GM12878 (cell line): ENCODE measurements around the gene VAV2. TPM values are rescaled to one million over a fixed set of nuclear protein-coding genes. Genes with fewer than 3 reads are reported as not detected.

ENCODE experiments used
- ATAC-seq: fragments of 200-7000 bp; cut with Tn5 transposase; 3 replicates; pipeline ENCODE4 v1.9.1; 2020; ENCODE audit warnings: mild to moderate bottlenecking, moderate library complexity
- BruUV-seq: library from RNA; stranded (reverse); fragments of 400-500 nt; replicated peaks from 2 replicates; lab custom pipeline; 2021; lab: Mats Ljungman, UMichigan
- CTCF ChIA-PET: fragments of 300-600 bp; sonication (Branson Sonifier 250); formaldehyde crosslinking; extraction: SDS; loops from one replicate; lab custom pipeline; 2021; ENCODE audit warnings: inconsistent platforms; lab: Yijun Ruan, JAX
- POLR2A ChIA-PET: fragments of 350-600 bp; formaldehyde crosslinking; extraction: SDS; loops from one replicate; lab custom pipeline; 2021; ENCODE audit warnings: inconsistent platforms; lab: Charles Lee
- RAD21 ChIA-PET: fragments of 300-600 bp; sonication (Branson Sonifier 250); formaldehyde crosslinking; loops from one replicate; lab custom pipeline; 2023; ENCODE audit warnings: antibody characterized with exemption; ENCODE audit not compliant: unreplicated experiment; lab: Charles Lee
- SMC1A ChIA-PET: fragments of 300-600 bp; sonication (Branson Sonifier 250); formaldehyde crosslinking; loops from one replicate; lab custom pipeline; 2023; ENCODE audit not compliant: unreplicated experiment, uncharacterized antibody; lab: Charles Lee
- DNase-seq: peaks from one replicate; pipeline ENCODE4 v3.0.0-alpha.2; 2011; ENCODE audit warnings: low read depth, low spot score
- FAIRE-seq: peaks from 3 replicates; lab custom pipeline; 2011; peaks lifted over from hg19 to GRCh38; lab: Jason Lieb, UNC
- H2AFZ ChIP-seq: 2 replicates; pipeline ENCODE4 v1.6.0; 2011; ENCODE audit warnings: low read depth, low read length, control low read depth; ENCODE audit not compliant: control insufficient read depth
- H3K27ac ChIP-seq: 2 replicates; pipeline ENCODE4 v1.5.1; 2011; ENCODE audit warnings: control low read depth; ENCODE audit not compliant: control insufficient read depth, insufficient read depth
- H3K27me3 ChIP-seq, 2 experiments: replicated peaks in 1 of 2; 2 replicates each; pipeline versions ENCODE4 v1.6.0 to v1.6.1; 2011; ENCODE audit warnings: low read length in 1 of 2; ENCODE audit not compliant: control insufficient read depth in 2 of 2, insufficient read depth in 2 of 2
- H3K36me3 ChIP-seq, 2 experiments: 2 replicates each; pipeline ENCODE4 v1.5.1; 2011; ENCODE audit warnings: low read length in 1 of 2; ENCODE audit not compliant: control insufficient read depth in 2 of 2, insufficient read depth in 2 of 2
- H3K4me1 ChIP-seq: 2 replicates; pipeline ENCODE4 v1.6.1; 2011; ENCODE audit warnings: mild to moderate bottlenecking, low read length, moderate library complexity, mixed read lengths; ENCODE audit not compliant: control insufficient read depth, insufficient read depth
- H3K4me2 ChIP-seq: 2 replicates; pipeline ENCODE4 v1.6.0; 2011; ENCODE audit warnings: control low read depth; ENCODE audit not compliant: control insufficient read depth, insufficient read depth
- H3K4me3 ChIP-seq: fragments of 200-600 bp; sonication (generic); 2 replicates; pipeline ENCODE4 v1.5.1; 2016
- H3K79me2 ChIP-seq: 2 replicates; pipeline ENCODE4 v1.6.0; 2011; ENCODE audit warnings: low read length; ENCODE audit not compliant: control insufficient read depth, insufficient read depth
- H3K9ac ChIP-seq: 2 replicates; pipeline ENCODE4 v1.8.0; 2011; ENCODE audit warnings: low read length, control low read depth, mixed read lengths; ENCODE audit not compliant: control insufficient read depth, insufficient read depth
- H3K9me3 ChIP-seq: replicated peaks from 3 replicates; pipeline ENCODE4 v1.5.1; 2011; ENCODE audit warnings: mild to moderate bottlenecking, low read length; ENCODE audit not compliant: control insufficient read depth, insufficient read depth
- H4K20me1 ChIP-seq: 2 replicates; pipeline ENCODE4 v1.6.0; 2011; ENCODE audit not compliant: control insufficient read depth, insufficient read depth
- ATF3 ChIP-seq: IDR thresholded peaks from 2 replicates; pipeline ENCODE4 v1.6.1; 2011; ENCODE audit warnings: low read depth, mild to moderate bottlenecking, low read length, moderate library complexity, borderline replicate concordance; ENCODE audit errors: extremely low read depth
- DPF2 ChIP-seq: fragments of 450-650 bp; IDR thresholded peaks from 2 replicates; pipeline ENCODE4 v1.6.1; 2017; ENCODE audit warnings: mild to moderate bottlenecking
- E2F4 ChIP-seq: IDR thresholded peaks from 2 replicates; pipeline ENCODE4 v1.6.1; 2012; ENCODE audit warnings: low read depth, low read length, improper control_type of control experiment
- E2F8 ChIP-seq: fragments of 450-650 bp; IDR thresholded peaks from 2 replicates; pipeline ENCODE4 v1.6.1; 2018; ENCODE audit warnings: mild to moderate bottlenecking, low read depth, moderate library complexity; ENCODE audit not compliant: partially characterized antibody
- EZH2 ChIP-seq: IDR thresholded peaks from 2 replicates; pipeline ENCODE4 v1.6.1; 2012; ENCODE audit warnings: low read depth, mild to moderate bottlenecking, control low read depth, inconsistent platforms, low read length, borderline replicate concordance; ENCODE audit not compliant: control insufficient read depth
- IKZF1 ChIP-seq: fragments of 450-650 bp; conservative IDR thresholded peaks from 2 replicates; pipeline ENCODE4 v1.6.1; 2017; ENCODE audit warnings: antibody characterized with exemption, mild to moderate bottlenecking
- NFIC ChIP-seq: IDR thresholded peaks from 2 replicates; pipeline ENCODE4 v1.6.1; 2012; ENCODE audit warnings: low read depth, mild to moderate bottlenecking, inconsistent platforms, low read length, moderate library complexity
- PBX3 ChIP-seq: IDR thresholded peaks from 2 replicates; pipeline ENCODE4 v1.6.1; 2011; ENCODE audit warnings: mild to moderate bottlenecking, low read depth, low read length, moderate library complexity; ENCODE audit not compliant: insufficient replicate concordance
- RBBP5 ChIP-seq: fragments of 200-600 bp; sonication (generic); conservative IDR thresholded peaks from 2 replicates; pipeline ENCODE4 v1.6.1; 2016
- SRF ChIP-seq, 2 experiments: IDR thresholded peaks; 2 replicates each; pipeline ENCODE4 v1.6.1; 2011; ENCODE audit warnings: low read depth in 2 of 2, low read length in 2 of 2, mild to moderate bottlenecking in 1 of 2, moderate library complexity in 1 of 2
- ZNF207 ChIP-seq: fragments of 450-650 bp; IDR thresholded peaks from 2 replicates; pipeline ENCODE4 v1.6.1; 2014; ENCODE audit warnings: antibody characterized with exemption, mild to moderate bottlenecking, borderline replicate concordance
- ZNF622 ChIP-seq: fragments of 450-650 bp; IDR thresholded peaks from 2 replicates; pipeline ENCODE4 v1.6.1; 2017; ENCODE audit warnings: mild to moderate bottlenecking, inconsistent platforms
- WGBS: methylation state at CpG from one replicate; pipeline ENCODE4 v1.1.6; 2016; ENCODE audit warnings: low lambda C conversion rate; ENCODE audit not compliant: insufficient replicate concordance, insufficient coverage; ENCODE audit errors: missing lambda C conversion rate; 5-methylcytosine and 5-hydroxymethylcytosine counted together
- in situ Hi-C: fragments of 300-500 bp; cut with MboI; formaldehyde crosslinking; loops from 9 replicates; pipeline ENCODE4 v1.14.3; 2018; ENCODE audit warnings: mixed read lengths
- intact Hi-C: fragments of 100-400 bp; cut with micrococcal nuclease; formaldehyde crosslinking; loops from one replicate; pipeline ENCODE4 v1.14.2; 2022; ENCODE audit not compliant: unreplicated experiment
- polyA plus RNA-seq, 11 experiments: library from polyadenylated mRNA; depleted of rRNA in 4 of 11; unstranded in 6 of 11; stranded (reverse) in 5 of 11; fragments of >200 nt; fragmentation: Nextera tagmentation in 4 of 11; fragmentation: Illumina TruSeq in 1 of 11; extraction: Ambion mirVana in 4 of 11; extraction: Trizol in 1 of 11; gene quantifications; 1 replicate in 1 of 11; 2 replicates in 10 of 11; pipeline versions ENCODE4 v1.2.1 to v1.2.3, GENCODE V29; 2011 to 2016; ENCODE audit warnings: inconsistent platforms in 2 of 11, missing spikeins in 2 of 11, low read depth in 1 of 11
- total RNA-seq, 4 experiments: library from RNA; depleted of rRNA in 3 of 4; stranded (reverse); fragments of >200 nt in 3 of 4; fragmentation: Illumina TruSeq in 1 of 4; extraction: Trizol in 1 of 4; gene quantifications; 2 replicates each; pipeline versions ENCODE4 v1.2.1 to v1.2.3, GENCODE V29; 2013 to 2021

Gene VAV2
- total and polyA plus RNA-seq, 10 of the 15 experiments (the other 5 are each of a cell fraction or from before 2014, with no cell fraction given): 0.13 to 43.9 (median 16.9) TPM

GRCh38 chr9:133914442-133915342 lies 77.4 kb downstream of the VAV2 start:
- no peak for ATAC-seq
- Histone ChIP-seq H4K20me1 (no peaks in the 10 kb centered on the region; the same call in 1 of the 2 replicates), H3K27ac (no peak overlapping the region), H3K79me2 (peaks cover 34% of the 10 kb centered on the region), H3K4me3 (no peak overlapping the region), H3K27me3 (no peaks in the 10 kb centered on the region), H3K4me1 (no peaks in the 10 kb centered on the region), H2AFZ (no peak overlapping the region), H3K4me2 (no peak overlapping the region), H3K9me3 (no peaks in the 10 kb centered on the region), H3K36me3 (peaks cover 0 to 3% of the 10 kb centered on the region in 2 experiments; a peak in 3 of 4 replicates), H3K9ac (no peak overlapping the region)
- BruUV-seq: no TSS peak
- CTCF ChIA-PET: no interaction called here
- POLR2A ChIA-PET: no interaction called here
- TF ChIP-seq RBBP5 (no peak), NFIC (no peak), IKZF1 (no peak), E2F4 (no peak), PBX3 (no peak), ZNF622 (no peak), ZNF207 (no peak), DPF2 (no peak), SRF (IDR thresholded peaks at IDR 0.05; ENCODE audit: low read depth in 2 of 2, low read length in 2 of 2) (no peak), E2F8 (no peak), EZH2 (no peak), ATF3 (no peak)
- WGBS: 75% methylated on average over 25 of the region's 25 CpGs
- SMC1A ChIA-PET: no interaction called here
- RAD21 ChIA-PET: no interaction called here
- intact Hi-C loops: no loop called here
- in situ Hi-C loops: no loop called here
- no peak for FAIRE-seq
- DNase-seq: no peak
